ENCODE measurements around the gene IFNAR1. TPM values are rescaled to one million over a fixed set of nuclear protein-coding genes. Genes with fewer than 3 reads are reported as not detected.

The IFNAR1 gene
- polyA plus RNA-seq, 1 experiment: 11.4 TPM

DNA sequence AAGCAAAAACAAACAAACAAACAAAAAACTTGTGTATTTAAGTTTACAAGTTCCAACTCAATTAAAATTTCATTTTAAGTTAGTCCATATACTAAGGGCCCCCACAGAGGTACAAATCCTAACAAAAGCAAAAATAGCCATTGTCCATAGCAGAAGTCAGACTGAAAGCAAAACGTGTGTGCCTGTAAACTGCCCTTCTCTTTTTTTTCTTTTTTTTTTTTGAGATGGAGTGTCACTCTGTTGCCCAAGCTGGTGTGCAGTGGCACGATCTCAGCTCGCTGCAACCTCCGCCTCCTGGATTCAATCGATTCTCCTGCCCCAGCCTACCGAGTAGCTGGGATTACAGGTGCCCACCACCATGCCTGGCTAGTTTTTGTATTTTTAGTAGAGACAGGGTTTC lies 66.9 kb downstream of the IFNAR1 start:
- CTCF ChIA-PET: interaction anchor here (2.3 kb wide), 1 partner anchor 31 kb away, joined by 8 read pairs; no protein-coding TSS in a partner anchor
- TF ChIP-seq, protein P1, sequence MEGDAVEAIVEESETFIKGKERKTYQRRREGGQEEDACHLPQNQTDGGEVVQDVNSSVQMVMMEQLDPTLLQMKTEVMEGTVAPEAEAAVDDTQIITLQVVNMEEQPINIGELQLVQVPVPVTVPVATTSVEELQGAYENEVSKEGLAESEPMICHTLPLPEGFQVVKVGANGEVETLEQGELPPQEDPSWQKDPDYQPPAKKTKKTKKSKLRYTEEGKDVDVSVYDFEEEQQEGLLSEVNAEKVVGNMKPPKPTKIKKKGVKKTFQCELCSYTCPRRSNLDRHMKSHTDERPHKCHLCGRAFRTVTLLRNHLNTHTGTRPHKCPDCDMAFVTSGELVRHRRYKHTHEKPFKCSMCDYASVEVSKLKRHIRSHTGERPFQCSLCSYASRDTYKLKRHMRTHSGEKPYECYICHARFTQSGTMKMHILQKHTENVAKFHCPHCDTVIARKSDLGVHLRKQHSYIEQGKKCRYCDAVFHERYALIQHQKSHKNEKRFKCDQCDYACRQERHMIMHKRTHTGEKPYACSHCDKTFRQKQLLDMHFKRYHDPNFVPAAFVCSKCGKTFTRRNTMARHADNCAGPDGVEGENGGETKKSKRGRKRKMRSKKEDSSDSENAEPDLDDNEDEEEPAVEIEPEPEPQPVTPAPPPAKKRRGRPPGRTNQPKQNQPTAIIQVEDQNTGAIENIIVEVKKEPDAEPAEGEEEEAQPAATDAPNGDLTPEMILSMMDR (IDR thresholded peaks at IDR 0.05; ENCODE audit: insufficient read depth, low read depth, low read length): no peak
- POLR2A ChIA-PET: no interaction called here

GRCh38 chr21:33392284-33392985 lies 67.7 kb downstream of the IFNAR1 start:
- TF ChIP-seq, protein P1 (IDR thresholded peaks at IDR 0.05; ENCODE audit: insufficient read depth, low read depth, low read length): no peak
- ChIA-PET CTCF (no interaction called here), POLR2A (no interaction called here)
- no peaks in the 10 kb centered on the region for H3K36me3 ChIP-seq (ENCODE audit: control insufficient read depth, insufficient read depth, low read length)
- no peaks in the 10 kb centered on the region for H3K27me3 ChIP-seq (ENCODE audit: control insufficient read depth, insufficient read depth, low read length)
- DNase-seq (ENCODE audit: low read depth): no peak
- H3K4me3 ChIP-seq (ENCODE audit: low read depth, low read length): no peak overlapping the region

More for the DNA sequence above, 66.9 kb downstream of the IFNAR1 start:
- H3K4me3 ChIP-seq (ENCODE audit: low read depth, low read length): no peak overlapping the region
- DNase-seq (ENCODE audit: low read depth): no peak
- no peaks in the 10 kb centered on the region for H3K36me3 ChIP-seq (ENCODE audit: control insufficient read depth, insufficient read depth, low read length)
- no peaks in the 10 kb centered on the region for H3K27me3 ChIP-seq (ENCODE audit: control insufficient read depth, insufficient read depth, low read length)

DNA sequence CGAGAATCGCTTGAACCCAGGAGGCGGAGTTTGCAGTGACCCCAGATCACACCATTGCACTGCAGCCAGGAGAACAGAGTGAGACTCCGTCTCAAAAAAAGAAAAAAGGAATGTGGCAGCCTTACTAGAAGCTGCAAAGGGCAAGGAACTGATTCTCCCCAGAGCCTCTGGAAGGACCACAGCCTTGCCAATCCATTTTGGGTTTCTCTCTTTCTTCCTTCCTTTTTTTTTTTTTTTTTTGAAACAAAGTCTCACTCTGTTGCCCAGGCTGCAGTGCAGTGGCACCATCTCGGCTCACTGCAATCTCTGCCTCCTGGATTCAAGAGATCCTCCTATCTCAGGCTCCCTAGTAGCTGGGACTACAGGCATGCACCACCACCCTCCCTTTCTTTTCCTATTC lies 68.6 kb downstream of the IFNAR1 start:
- no peak for DNase-seq (ENCODE audit: low read depth)
- no peaks in the 10 kb centered on the region for H3K27me3 ChIP-seq (ENCODE audit: control insufficient read depth, insufficient read depth, low read length)
- CTCF ChIA-PET: no interaction called here
- TF ChIP-seq, protein P1 (IDR thresholded peaks at IDR 0.05; ENCODE audit: insufficient read depth, low read depth, low read length): no peak
- POLR2A ChIA-PET: no interaction called here
- H3K36me3 ChIP-seq (ENCODE audit: control insufficient read depth, insufficient read depth, low read length): no peaks in the 10 kb centered on the region
- H3K4me3 ChIP-seq (ENCODE audit: low read depth, low read length): no peak overlapping the region

GRCh38 chr21:33394260-33394659 lies 69.5 kb downstream of the IFNAR1 start:
- ChIA-PET CTCF (interaction anchor here (0.9 kb wide), 1 partner anchor 9 kb away, joined by 4 read pairs; no protein-coding TSS in a partner anchor), POLR2A (no interaction called here)
- H3K4me3 ChIP-seq (ENCODE audit: low read depth, low read length): no peak overlapping the region
- TF ChIP-seq, protein P1 (IDR thresholded peaks at IDR 0.05; ENCODE audit: insufficient read depth, low read depth, low read length): no peak
- H3K27me3 ChIP-seq (ENCODE audit: control insufficient read depth, insufficient read depth, low read length): no peaks in the 10 kb centered on the region
- H3K36me3 ChIP-seq (ENCODE audit: control insufficient read depth, insufficient read depth, low read length): no peaks in the 10 kb centered on the region
- no peak for DNase-seq (ENCODE audit: low read depth)

- ChIA-PET CTCF (interaction anchor here (0.8 to 2.6 kb wide), 4 partner anchors 10 to 49 kb away, joined by 3 to 13 read pairs (median 6); no protein-coding TSS in a partner anchor), POLR2A (no interaction called here)
Measured at GRCh38 chr21:33395891-33396331, 71.1 kb downstream of the IFNAR1 start.

More at GRCh38 chr21:33395891-33396331, 71.1 kb downstream of the IFNAR1 start:
- DNase-seq (ENCODE audit: low read depth): no peak
- Histone ChIP-seq H3K4me3 (ENCODE audit: low read depth, low read length) (no peak overlapping the region), H3K27me3 (ENCODE audit: control insufficient read depth, insufficient read depth, low read length) (no peaks in the 10 kb centered on the region), H3K36me3 (ENCODE audit: control insufficient read depth, insufficient read depth, low read length) (no peaks in the 10 kb centered on the region)
- TF ChIP-seq, protein P1 (IDR thresholded peaks at IDR 0.05; ENCODE audit: insufficient read depth, low read depth, low read length): no peak
